HG03139 (cell line): ENCODE measurements around the gene FARS2.

ENCODE experiments used
- ATAC-seq: cut with Tn5 transposase; IDR thresholded peaks from one replicate; pipeline ENCODE4 v1.9.1; 2021; ENCODE audit not compliant: unreplicated experiment

The FARS2 gene

GRCh38 chr6:5497896-5498578, 236.7 kb downstream of the FARS2 start:
- no peak for ATAC-seq

GRCh38 chr6:5498579-5498899, 237.2 kb downstream of the FARS2 start:
- ATAC-seq = no peak

DNA sequence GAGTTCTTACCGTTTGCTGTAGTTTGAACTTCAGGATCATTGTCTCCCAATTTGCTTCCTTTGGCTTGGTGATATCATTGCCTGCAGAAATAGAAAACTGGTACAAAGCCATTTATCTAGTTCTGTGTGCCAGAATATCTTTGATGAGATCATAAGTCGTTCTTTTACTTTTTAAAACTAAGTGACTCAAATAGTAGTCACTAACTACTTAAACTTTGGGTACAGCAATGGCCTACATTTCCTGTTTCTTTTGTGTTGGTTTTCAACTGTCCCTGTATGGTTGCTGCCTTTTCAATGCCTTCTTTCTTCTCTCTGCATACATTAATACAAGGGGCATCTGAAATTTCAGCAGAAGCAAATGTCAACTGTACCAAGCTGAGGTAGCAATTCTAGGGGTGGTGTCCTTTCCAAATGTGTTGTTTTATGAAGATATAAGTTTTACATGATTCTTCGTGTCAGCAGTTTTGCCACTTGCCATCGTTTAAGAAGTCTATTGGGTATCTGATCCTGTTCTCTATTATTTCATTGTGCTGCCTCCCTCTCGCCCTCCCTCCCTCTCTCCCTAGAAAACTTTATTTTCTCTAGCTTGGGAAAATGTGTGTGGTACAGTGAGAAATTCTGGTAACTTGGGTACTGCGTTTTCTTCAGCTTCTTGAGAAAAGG, 238.5 kb downstream of the FARS2 start:
- no peak for ATAC-seq

DNA sequence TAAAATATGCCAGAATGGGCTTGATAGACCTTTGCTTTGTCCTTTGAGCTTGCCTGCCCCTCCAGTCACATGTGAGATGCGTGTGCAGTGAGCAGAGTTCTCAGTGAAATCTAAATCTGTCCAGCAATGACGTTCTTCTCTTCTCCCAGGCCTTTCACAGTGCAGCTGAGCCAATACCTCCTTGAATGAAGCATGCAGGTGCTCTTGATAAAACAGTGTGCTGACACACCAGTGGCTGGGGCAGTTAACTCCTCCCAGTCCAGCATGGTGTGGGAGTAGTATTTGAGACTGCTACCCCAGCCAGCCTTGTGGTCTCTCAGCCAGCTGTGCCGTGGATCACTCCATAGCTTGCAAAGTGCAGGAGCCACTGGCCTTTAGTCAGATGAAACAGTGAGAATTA, 240.5 kb downstream of the FARS2 start:
- no peak for ATAC-seq

DNA sequence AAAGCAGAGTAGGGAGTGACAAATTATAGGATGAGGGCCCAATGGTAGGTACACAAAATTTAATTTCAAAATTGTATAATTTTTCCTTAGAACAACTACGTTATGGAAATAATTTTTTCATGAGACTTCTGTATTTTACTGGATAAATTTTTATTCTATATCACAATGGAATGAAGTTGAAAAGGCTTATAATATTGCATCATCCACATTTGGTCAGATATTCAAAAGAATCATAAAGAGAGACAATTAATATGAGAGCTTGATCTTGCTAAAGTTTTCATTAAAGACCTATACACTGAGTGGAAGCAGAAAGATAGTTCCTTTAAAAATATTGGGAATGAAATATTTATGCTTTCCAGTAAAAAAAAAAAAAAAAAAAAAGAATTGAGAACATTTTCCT, 242.8 kb downstream of the FARS2 start:
- no peak for ATAC-seq

DNA sequence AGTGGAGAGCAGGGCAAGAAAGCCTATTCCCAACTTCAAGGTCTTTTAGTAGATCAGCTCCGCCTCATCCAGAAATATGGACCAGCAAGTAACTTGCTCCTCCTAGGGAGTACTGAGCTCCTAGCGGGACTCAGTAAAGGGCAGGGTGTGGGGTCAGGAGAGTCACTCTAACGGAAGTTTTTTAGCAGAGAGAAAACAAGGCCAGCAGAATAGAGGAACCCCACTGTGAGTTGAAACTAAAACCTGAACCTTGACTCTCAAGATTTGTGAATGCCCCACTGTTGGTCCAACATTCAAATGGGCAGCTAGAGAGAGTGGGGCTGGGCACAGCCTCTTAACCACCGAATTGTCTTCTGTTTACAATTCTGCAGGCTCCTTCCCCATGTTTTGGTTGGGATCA, 244.8 kb downstream of the FARS2 start:
- peak; percentile 34 for ATAC-seq

DNA sequence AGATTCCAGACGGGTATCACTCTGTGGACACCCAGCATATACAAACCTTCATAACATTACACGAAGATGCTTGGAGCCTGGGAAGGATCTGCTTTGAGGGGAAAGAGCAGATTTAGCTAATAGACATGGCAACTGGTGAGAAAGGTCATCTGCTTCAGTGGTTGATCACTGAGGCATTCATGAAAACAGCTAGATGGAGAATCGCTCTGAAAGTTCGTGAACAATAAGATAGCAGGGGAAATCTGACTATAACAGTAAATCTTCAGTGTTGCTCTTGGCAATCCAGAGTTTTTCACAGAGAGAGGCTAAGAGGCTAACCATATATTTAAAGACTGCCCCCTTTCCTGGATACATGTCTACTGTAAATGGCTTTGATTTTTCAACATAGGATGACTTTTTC, 245.3 kb downstream of the FARS2 start:
- peak; percentile 24 for ATAC-seq

- ATAC-seq = peak; percentile 87
Measured at GRCh38 chr6:5507131-5507681, 245.9 kb downstream of the FARS2 start.

GRCh38 chr6:5509106-5509505, 247.8 kb downstream of the FARS2 start:
- no peak for ATAC-seq

DNA sequence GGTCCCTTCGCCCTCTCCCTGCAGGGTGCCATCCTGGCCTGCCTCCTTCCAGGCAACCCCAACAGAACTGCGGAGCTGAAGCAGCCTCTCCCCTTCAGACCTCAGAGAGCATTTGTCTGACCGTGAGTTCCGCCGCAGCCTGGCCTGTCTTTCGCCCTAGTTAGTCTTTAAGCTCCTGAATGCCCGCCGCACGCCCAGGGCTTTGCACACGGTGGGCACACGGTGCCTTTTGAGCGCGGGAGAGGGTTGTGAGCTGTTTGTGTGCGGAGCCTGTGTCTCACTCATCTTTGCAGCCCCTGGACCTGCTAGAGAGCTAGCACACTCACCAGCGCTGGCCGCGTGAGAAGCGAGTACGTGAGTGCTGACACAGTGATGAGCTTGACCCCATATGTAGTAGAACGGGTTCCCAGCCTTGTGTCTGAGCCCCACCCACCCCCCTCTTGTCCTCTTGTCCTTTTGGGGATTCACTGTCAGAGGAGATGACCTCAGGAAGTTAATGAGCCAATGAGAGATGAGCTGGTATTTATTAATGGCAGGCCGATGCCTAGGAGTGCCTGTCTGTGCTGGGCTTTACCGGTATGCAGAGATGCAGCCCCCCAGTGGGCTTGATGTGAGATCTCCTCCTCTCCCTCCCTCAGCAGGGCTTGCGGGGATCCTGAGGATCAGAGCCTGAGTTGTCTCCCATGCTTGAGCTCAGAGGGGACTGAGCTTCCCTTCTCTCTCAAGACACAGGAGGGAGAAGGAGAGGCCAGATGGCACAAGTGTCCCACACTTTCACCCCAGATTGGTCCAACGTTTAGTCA, 249.2 kb downstream of the FARS2 start:
- no peak for ATAC-seq

- ATAC-seq = no peak
Measured at GRCh38 chr6:5511954-5512353, 250.6 kb downstream of the FARS2 start.

DNA sequence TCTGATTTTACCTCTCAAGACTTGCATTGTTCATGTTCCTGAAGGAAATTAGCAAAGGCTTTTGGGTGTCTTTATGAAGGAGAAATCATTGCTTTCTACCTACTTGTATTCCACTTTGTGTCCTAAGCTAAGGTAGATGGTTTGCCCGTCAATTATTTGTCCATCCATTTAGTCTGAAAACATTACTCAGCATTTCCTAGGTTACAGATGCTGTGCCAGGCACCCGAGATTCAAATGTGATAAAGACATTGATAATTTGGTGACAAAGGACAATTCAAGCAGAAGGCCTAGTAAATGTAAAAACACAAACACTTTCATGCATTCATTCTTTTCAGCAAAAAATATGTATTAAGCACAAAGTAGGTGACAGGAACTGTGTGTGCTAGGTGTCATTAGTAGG, 251.1 kb downstream of the FARS2 start:
- no peak for ATAC-seq

DNA sequence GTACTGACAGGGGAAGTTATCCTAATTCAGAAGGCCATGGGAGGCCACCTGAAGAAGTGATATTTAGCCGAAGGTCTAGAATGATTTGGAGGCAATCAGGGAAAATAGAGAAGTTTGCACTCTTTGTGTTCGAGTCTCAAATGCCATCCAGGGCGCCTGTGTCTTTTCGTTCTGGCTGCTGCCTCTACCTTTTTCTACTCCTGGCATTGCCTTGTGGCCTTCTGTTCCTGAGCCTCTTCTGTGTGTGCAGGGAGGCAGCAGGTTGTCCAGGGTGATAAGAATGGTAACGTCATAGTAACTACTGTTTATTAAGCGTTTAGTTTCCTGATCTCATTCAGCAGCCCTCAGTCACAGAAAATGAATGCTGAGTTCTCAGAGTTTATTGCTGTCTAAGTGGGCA, 252.1 kb downstream of the FARS2 start:
- ATAC-seq = no peak

GRCh38 chr6:5514353-5514752, 253.0 kb downstream of the FARS2 start:
- no peak for ATAC-seq

DNA sequence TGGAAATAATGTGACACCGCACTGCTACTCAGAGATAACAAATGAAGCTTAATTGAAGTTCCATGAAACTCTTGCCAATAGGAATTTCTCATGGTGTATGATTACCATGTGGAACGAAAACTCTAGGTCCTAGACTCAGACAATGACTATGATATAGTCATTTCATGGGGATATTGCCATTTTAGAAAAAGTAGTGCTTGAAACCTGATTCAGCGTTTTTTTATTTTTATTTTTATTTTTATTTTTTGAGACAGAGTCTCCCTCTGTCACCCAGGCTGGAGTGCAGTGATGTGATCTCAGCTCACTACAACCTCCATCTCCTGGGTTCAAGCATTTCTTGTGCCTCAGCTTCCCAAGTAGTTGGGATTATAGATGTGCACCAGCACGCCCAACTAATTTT, 253.9 kb downstream of the FARS2 start:
- ATAC-seq = no peak

GRCh38 chr6:5516036-5516435, 254.7 kb downstream of the FARS2 start:
- no peak for ATAC-seq

GRCh38 chr6:5517796-5518195, 256.5 kb downstream of the FARS2 start:
- ATAC-seq = no peak

DNA sequence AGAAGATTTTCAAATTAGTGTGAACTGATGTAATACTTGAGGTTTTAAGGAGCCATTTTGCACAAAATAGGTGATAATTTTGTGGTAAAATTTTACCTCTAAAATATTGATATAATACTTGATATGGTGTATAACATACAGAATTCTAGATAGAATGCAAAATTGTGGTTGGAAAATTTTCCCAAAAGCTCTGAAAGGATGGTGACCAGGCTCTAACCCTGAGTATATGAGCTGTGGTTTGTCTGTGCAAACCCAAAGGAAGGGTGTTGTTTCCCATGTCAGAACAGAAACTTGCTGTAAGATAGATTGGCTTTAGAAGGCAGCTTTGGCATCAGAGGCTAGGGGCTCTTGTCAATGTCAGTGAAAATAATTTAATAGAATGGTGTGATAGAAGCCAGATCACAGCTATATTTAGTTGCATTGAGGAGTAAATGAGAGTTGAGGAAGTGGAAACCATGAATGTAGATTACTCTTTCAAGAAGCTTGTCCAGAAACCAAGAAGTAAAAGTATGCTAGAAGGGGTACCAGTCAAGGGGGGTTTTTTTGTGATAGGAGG, 257.7 kb downstream of the FARS2 start:
- no peak for ATAC-seq

DNA sequence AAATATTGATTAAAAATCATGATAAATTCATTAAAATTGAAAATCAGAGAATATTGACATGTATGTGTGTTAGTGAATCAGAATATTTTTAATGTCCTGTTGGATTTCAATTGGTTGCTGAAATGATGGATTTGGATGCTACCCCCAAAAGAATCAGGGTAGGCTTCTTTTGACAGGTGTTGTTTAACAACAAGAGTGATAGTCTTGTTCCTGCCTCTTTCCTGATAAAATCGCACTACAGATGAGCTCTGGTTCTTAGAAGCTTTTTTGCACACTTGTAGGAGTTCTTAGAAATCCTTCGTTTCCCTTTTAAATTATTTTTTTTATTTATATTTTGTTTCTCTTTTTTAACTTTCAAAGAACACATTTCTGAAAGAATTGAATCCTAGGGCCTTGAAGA, 259.5 kb downstream of the FARS2 start:
- ATAC-seq = no peak

GRCh38 chr6:5521322-5521721, 260.0 kb downstream of the FARS2 start:
- ATAC-seq = no peak

GRCh38 chr6:5522147-5522546, 260.8 kb downstream of the FARS2 start:
- no peak for ATAC-seq

DNA sequence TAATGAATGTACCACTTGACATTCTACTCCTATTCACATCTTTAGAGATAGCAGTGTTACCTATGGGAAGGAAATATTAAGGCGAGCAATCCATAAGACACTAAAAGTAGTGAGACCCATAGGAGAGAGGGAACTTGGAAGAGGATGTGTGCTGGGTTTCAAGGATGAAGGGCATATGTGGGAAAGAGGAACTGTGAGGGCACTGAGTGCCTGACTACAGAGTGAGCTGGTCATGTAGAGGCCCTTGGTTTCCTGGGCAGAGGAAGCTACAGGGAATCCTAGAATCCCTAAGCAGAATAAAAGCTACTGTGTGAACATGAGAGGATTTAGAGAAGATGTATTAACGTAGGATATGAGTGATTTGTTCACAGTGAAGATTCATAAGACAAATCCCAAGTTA, 262.8 kb downstream of the FARS2 start:
- ATAC-seq = no peak
